Measurements from ENCODE around the gene BACH2.

The BACH2 gene

DNA sequence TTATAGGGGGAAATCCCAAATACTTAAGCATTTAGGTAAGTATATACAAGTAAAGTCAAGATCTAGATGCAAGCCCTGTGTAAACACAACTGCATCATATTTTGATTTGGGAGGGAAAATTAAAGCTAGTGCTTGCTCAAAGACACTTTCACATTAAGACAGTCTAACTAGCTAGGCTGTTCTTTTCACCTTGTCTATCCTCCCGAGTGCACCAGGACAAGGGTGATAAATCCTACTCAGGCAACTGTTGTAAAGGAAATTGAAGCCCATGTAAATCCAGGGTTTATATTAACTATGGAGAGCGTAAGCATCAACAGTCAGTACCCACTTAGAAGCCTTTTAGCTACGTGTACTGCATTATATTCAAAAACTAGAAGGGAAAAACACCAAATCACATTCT is 19.3 kb upstream of the BACH2 start:
- no peaks in the 10 kb centered on the region for H3K79me2 ChIP-seq (ENCODE audit: insufficient read depth, low read depth)
- H3K36me3 ChIP-seq (ENCODE audit: insufficient read depth), result no peaks in the 10 kb centered on the region
- H2AFZ ChIP-seq (ENCODE audit: low read depth), result no peak overlapping the region
- H3K4me3 ChIP-seq (IDR thresholded peaks at IDR 0.05; ENCODE audit: insufficient read depth, low read depth, low read length), result no peak overlapping the region
- no peaks in the 10 kb centered on the region for H4K20me1 ChIP-seq (ENCODE audit: insufficient read depth)
- H3K9ac ChIP-seq, result no peak overlapping the region
- no peak overlapping the region for H3K4me2 ChIP-seq
- H3K4me1 ChIP-seq (ENCODE audit: low read depth, poor library complexity, severe bottlenecking), result no peaks in the 10 kb centered on the region
- H3K27ac ChIP-seq, result no peak overlapping the region
- H3K27me3 ChIP-seq (ENCODE audit: insufficient read depth, low read depth), result no peaks in the 10 kb centered on the region
- TF ChIP-seq, protein P1, sequence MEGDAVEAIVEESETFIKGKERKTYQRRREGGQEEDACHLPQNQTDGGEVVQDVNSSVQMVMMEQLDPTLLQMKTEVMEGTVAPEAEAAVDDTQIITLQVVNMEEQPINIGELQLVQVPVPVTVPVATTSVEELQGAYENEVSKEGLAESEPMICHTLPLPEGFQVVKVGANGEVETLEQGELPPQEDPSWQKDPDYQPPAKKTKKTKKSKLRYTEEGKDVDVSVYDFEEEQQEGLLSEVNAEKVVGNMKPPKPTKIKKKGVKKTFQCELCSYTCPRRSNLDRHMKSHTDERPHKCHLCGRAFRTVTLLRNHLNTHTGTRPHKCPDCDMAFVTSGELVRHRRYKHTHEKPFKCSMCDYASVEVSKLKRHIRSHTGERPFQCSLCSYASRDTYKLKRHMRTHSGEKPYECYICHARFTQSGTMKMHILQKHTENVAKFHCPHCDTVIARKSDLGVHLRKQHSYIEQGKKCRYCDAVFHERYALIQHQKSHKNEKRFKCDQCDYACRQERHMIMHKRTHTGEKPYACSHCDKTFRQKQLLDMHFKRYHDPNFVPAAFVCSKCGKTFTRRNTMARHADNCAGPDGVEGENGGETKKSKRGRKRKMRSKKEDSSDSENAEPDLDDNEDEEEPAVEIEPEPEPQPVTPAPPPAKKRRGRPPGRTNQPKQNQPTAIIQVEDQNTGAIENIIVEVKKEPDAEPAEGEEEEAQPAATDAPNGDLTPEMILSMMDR (conservative IDR thresholded peaks at IDR 0.05; ENCODE audit: low read depth, low read length), result no peak

DNA sequence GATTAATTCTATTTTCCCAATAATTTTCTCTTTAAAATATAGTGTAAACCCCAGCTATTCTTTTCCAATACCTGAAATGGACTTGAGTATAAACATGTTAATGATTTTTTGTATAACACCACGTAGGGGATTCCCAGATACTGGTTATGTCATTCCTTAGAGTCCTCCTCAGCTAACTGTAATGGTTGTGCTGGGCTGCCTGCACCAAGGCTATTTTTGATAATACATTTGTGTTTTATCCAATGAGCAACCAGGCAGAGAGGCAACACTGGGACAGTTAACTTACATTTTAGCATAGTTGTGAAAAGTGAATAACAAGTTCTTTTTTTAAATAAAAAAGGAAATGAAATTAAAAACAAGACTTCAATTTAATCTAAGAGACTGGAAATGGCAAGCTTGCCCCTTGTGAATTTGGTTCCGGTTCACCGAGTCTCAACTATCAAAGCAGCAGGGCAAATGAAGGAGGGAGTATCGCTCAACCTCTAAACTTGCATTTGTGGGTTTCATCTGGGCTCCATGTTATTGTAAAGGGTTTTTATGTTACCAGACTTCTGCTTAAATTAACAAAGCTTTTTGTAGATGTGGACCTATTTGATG is 18.8 kb upstream of the BACH2 start:
- H3K27ac ChIP-seq, result no peak overlapping the region
- H3K9ac ChIP-seq, result no peak overlapping the region
- H3K36me3 ChIP-seq (ENCODE audit: insufficient read depth), result no peaks in the 10 kb centered on the region
- no peaks in the 10 kb centered on the region for H3K79me2 ChIP-seq (ENCODE audit: insufficient read depth, low read depth)
- H4K20me1 ChIP-seq (ENCODE audit: insufficient read depth), result no peaks in the 10 kb centered on the region
- no peaks in the 10 kb centered on the region for H3K27me3 ChIP-seq (ENCODE audit: insufficient read depth, low read depth)
- H2AFZ ChIP-seq (ENCODE audit: low read depth), result no peak overlapping the region
- no peak overlapping the region for H3K4me2 ChIP-seq
- TF ChIP-seq, protein P1 (conservative IDR thresholded peaks at IDR 0.05; ENCODE audit: low read depth, low read length), result no peak
- H3K4me3 ChIP-seq (IDR thresholded peaks at IDR 0.05; ENCODE audit: insufficient read depth, low read depth, low read length), result no peak overlapping the region
- no peaks in the 10 kb centered on the region for H3K4me1 ChIP-seq (ENCODE audit: low read depth, poor library complexity, severe bottlenecking)

DNA sequence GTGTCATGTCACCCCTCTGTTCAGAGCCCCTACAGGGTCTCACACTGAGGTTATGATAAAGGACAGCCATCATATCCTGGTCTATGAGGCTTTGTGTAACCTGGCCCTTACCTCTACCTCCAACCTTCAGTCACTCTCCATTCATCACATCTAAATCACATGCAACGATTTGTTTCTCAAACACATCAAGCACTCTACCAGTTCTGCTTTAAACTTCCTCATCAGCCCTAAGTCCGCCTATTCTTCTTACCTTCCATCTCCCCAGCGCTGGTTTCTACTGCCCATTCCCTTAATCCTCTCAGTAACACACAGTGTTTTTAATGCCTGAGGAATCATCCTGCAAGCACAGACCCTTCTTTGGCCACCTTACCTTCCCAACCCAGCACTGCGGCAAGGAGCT is 17.9 kb upstream of the BACH2 start:
- no peaks in the 10 kb centered on the region for H4K20me1 ChIP-seq (ENCODE audit: insufficient read depth)
- no peaks in the 10 kb centered on the region for H3K79me2 ChIP-seq (ENCODE audit: insufficient read depth, low read depth)
- H3K27ac ChIP-seq, result no peak overlapping the region
- H3K36me3 ChIP-seq (ENCODE audit: insufficient read depth), result no peaks in the 10 kb centered on the region
- no peak overlapping the region for H3K4me2 ChIP-seq
- H3K4me1 ChIP-seq (ENCODE audit: low read depth, poor library complexity, severe bottlenecking), result no peaks in the 10 kb centered on the region
- no peak overlapping the region for H3K4me3 ChIP-seq (IDR thresholded peaks at IDR 0.05; ENCODE audit: insufficient read depth, low read depth, low read length)
- no peak overlapping the region for H3K9ac ChIP-seq
- H2AFZ ChIP-seq (ENCODE audit: low read depth), result no peak overlapping the region
- no peaks in the 10 kb centered on the region for H3K27me3 ChIP-seq (ENCODE audit: insufficient read depth, low read depth)
- TF ChIP-seq, protein P1 (conservative IDR thresholded peaks at IDR 0.05; ENCODE audit: low read depth, low read length), result no peak

DNA sequence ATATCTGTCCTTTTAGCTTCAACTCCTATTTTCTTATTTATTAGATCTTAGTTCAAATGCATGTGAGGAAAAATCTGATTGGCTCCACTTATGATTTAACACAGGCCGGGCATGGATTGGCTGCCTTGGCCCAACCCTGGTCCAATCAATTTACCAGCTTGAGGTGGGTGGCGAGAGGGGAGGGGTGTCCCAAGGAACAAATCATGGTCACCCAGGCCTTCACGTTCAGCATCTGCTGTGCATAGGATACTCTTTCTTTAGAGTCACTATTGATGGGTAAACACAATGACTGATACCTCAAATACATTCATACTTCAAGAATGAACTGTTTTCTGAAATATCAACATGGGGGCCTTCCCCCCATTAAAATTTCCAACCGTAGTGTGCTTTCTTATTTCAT is 14.9 kb upstream of the BACH2 start:
- Histone ChIP-seq H3K27ac (no peak overlapping the region), H4K20me1 (ENCODE audit: insufficient read depth) (no peaks in the 10 kb centered on the region), H2AFZ (ENCODE audit: low read depth) (no peak overlapping the region), H3K4me2 (no peak overlapping the region), H3K4me3 (IDR thresholded peaks at IDR 0.05; ENCODE audit: insufficient read depth, low read depth, low read length) (no peak overlapping the region), H3K4me1 (ENCODE audit: low read depth, poor library complexity, severe bottlenecking) (no peaks in the 10 kb centered on the region), H3K36me3 (ENCODE audit: insufficient read depth) (no peaks in the 10 kb centered on the region), H3K27me3 (ENCODE audit: insufficient read depth, low read depth) (no peaks in the 10 kb centered on the region), H3K9ac (no peak overlapping the region), H3K79me2 (ENCODE audit: insufficient read depth, low read depth) (no peaks in the 10 kb centered on the region)
- TF ChIP-seq, protein P1 (conservative IDR thresholded peaks at IDR 0.05; ENCODE audit: low read depth, low read length), result no peak
